HG03103 (cell line): ENCODE results near the gene PHGDH.

Source experiments
- ATAC-seq: cut with Tn5 transposase; IDR thresholded peaks from one replicate; pipeline ENCODE4 v1.9.1; 2021; ENCODE audit warnings: low read depth; ENCODE audit not compliant: unreplicated experiment

The PHGDH gene

DNA sequence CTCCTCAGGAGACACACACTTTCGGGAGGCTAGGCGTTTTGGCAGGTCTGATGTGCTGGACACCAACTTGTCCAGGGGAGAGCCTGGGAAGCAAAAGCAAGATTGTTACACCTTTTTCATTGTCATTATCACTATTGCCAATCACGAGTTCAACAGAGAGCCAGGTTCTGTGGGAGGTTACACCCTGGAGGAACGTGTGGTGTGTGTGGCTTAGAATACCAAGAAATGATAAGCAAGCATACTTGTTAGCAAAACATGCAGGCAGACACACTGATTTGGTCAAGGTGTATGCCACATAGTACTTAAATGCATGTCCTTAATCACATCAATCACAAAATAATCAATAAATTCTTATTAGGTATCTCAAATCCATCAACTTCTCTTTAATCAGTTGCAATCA, 40.9 kb downstream of the PHGDH start:
- no peak for ATAC-seq

DNA sequence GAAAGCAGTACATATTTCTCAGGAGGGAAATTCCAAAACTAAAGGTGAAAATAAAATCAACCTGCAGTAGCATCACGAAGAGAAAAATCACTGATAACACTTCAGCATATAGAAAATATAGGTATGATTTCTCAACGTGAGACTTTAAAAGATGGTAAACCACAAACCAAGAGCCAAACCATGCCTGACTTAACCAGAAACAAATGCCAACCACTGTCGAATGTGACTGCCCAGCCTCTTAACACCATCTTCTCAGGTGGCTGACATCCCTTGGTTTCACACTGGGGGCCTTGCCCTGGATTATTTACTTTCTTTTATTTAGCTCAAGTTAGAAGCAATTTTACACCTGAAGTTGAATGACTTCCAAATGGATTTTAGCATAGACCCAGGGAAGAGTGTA, 46.9 kb downstream of the PHGDH start:
- ATAC-seq = no peak

DNA sequence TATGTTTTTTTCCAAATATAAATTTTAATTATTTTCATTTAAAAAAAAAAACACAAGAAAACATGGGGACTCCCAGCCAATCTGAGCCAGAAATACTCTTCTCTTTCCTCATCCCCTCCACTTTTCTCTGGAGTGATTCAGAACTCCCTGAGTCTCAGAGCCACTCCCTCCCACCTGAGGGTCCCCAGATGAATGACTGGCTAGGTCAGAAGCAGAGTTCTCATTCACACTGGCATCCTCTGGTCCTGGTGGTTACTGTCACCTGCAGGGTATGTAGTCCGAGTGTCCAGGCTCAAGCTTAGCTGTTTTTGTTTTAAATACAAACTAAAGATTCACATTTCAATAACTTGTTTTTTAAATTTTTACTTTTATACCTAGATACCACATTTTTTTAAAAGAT, 50.7 kb downstream of the PHGDH start:
- no peak for ATAC-seq

DNA sequence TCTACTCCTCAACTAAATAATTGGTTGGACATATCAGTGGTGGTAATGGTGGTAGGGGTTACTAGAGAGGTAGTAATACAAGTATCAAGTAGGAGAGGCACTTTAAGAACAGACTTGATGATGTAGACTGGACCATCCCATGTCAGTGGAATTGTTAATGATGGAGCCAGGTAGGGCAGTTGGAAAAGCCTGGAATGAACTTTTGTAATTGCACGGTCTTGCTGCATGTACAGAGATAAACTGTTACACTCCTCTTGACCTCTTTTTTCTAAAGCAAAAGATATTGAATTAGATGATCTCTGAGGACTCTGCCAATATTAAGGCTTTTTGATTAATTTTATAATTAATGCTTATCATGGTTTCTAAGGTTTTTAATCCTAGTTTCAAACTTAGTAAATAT, 51.2 kb downstream of the PHGDH start:
- no peak for ATAC-seq

DNA sequence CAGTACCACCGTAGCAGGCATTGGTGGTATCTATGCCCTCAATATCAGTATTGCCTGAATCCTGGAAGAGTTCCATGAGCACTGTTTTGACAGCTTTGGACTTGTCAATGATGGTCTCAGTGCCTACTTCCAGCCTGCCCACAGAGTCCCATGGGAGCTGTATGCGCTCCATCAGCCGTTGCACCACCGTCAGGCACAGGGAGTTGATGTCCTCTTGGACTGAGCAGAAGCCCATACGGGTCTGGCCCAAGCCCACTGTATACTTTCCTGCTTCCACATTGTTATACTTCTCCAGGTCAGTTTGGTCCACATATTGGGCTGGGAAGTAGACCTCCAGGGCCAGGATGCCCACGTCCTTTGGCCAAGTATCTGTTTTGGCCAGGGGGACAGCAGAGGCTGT, 52.5 kb downstream of the PHGDH start:
- no peak for ATAC-seq

DNA sequence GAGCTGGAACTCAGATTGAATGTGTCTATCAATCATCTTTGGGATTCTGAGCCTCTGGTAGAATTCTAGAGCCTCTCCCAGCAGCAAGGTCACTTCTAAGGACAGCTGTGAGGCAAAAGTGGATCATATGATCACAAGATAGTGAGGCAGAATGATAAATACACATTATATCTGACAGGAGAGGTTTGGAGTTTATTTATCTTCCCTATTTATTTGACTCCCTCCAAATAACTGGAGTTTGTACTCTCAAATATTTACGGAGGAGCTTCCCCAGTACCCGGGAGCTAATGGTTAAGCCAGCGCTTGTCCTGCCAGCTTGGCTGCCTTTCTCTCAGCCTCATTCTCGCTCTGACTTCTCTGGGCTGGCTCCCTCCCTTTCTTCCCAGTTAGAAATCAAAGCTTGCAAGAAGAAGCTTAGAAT, 54.6 kb downstream of the PHGDH start:
- ATAC-seq = no peak

DNA sequence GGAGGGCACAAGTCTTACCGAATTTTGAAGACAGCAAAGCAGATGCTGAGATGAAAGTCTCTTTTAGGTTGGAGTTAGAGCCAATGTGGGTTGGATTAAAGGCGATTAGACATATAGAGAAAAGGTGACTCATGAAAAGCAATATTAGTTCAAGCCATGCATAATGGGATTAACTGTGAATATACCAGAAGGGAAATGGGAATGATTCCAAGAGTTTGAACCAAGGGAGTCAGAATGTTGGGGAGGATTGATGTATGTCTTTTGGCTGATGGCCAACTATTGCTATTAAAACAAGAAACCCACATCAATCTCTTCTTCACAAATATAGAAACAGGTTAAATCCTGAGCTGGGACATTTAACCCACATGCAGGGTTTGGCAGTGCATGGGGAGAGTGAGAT, 55.8 kb downstream of the PHGDH start:
- ATAC-seq = no peak

DNA sequence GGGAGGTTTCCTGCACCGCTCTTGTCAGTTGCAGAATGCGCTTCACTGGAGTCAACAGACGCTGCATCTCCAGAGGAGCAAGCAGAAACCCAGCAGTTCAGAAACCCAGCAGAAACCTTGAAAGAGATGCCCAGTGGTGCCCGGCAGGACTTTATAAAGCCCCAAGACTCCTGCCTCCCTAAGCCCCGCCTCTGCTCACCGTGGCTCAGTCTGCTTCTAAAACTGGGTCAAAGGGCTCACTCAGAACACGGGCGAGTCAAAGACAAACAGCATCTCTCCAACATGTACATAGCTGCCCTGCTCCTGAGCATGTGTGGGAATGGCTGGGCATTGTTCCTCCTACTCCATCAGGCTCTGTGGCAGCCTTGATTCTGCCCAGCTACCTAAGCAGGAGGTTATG, 57.0 kb downstream of the PHGDH start, which contains the start of gene HMGCS2:
TSS of gene HMGCS2 (minus strand) at position 128 of the 400 bp plus-strand sequence. CDS start at position 67, 61 bp downstream.
- ATAC-seq = no peak

DNA sequence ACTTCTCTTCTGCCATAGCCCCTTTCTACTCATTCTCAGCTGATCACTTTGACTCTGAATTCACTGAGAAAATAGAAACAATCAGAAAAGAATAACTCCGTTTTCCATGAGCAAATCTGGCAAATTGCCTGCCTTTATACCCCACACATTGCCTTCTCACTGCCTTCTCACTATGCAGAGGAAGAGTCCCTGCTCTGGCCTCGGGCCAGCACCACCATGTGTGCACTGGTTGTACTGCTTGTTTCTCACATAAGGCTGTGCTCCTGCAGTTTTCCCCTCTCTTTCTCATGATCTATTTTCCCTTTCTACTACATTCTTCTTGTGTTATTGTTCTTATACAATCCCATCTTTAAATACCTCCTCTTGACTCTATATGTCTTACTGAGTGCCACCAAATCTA, 59.3 kb downstream of the PHGDH start:
- ATAC-seq = no peak

DNA sequence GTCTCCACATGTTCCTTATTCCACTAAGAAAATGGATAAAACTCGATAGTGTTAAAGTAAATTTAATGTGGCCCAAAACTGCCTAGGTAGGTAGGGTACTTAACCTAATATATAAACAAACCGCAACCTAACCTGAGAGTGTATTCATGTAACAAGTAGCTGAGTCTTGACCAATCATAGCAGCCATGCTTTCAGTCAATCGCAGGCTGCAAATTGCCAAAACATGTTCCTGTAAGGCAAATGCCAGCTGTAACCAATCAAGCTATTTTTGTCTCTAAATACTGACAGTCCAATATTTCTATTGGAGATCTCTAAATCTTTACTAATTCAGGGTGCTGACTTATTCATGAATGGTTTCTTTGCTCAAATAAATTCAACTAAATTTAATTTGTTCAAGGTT, 60.0 kb downstream of the PHGDH start:
- no peak for ATAC-seq

DNA sequence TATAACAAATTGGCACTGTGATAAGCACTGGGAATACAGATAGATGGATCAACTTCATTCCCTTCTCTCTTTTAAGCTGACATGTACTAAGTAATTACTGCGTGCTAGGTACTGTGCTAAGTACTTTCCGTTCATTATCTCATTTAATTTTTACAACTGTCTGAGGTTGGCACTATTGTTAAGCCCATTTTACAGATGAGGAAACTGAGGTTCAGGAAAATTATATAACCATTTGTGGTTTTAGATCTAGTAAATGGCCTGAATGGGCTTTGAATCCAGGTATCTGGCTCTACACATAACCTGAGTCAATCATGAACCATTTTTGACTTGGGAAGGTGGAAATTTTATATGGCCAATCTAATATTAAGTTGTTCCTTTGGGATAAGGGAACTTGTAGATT, 60.6 kb downstream of the PHGDH start:
- no peak for ATAC-seq

DNA sequence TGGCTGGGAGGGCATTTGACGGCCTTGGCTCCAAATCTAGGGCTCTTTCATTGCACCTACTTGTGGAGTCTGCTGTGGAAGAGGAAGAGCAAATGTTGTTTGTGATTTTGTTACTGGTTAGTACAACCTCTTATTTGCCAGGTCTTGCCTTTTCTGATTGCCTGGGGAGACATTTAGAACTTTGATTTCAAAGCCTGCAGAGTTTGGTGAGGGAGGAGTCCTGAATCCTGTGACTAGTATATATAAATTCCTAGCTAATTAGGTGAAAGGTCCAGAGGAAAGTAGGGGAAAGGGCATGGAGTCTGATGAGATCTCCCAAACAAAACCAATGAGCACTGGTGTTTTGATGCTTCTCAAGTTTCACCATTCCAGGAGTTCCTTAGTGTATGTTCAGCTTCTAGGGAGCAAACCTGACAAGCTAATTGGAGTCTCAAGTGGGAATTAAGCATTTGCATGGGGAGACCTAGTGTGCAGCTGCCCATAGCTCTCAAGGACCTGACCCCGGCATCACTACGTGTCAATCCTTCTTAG, 62.0 kb downstream of the PHGDH start:
- no peak for ATAC-seq

DNA sequence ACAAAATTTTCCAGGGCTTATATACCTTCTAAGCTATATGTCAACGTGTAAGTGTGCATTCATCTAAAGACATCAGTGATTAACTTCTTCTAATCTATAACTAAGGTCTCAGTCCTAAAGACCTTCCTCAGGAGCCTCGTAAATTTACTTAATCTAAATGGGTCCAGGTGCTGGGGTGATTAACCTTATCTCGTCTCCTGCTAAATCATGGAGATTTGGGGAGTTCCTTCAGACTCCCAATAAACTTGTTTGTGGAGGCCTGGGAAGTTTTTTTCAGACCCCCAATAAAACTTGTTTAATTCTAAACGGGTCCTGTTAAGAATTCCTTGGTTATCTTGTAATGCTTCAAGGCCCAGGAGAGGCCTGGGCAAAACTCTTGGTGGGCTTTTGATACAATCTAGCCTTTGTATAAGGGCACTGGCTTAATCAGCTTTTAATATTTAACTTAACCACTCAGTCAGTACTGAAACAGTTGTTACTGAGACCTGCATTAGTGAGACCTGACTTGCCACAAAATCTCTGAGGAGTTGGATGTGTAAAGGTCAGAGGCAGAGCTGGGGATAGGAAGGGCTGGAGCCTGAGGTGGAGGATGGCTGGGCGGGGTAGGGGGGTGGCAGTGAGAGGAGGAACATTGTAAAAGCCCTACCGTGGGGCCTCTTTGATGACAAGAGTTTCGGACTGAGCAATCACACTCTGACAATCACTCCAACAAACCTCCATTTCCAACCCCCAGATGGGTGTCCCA, 63.2 kb downstream of the PHGDH start:
- ATAC-seq = no peak

DNA sequence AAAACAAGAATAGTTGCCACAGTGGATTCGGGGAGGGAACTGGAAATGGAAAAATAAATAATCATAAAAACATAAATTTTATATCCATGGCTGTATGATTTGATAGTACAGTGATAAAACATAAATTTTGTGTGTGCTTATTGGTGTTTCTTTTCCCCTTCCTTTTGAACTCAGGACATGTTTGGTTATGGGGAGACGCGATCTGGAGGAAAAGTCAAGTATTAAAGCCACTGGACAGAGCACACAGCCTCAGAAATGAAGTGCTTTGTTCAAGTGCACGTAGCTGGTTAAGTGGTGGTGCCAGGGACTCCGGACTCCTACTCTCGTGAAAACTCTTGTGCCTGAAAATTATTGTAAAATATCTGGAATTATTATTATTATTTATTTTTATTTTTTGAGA, 66.6 kb downstream of the PHGDH start:
- ATAC-seq = no peak

DNA sequence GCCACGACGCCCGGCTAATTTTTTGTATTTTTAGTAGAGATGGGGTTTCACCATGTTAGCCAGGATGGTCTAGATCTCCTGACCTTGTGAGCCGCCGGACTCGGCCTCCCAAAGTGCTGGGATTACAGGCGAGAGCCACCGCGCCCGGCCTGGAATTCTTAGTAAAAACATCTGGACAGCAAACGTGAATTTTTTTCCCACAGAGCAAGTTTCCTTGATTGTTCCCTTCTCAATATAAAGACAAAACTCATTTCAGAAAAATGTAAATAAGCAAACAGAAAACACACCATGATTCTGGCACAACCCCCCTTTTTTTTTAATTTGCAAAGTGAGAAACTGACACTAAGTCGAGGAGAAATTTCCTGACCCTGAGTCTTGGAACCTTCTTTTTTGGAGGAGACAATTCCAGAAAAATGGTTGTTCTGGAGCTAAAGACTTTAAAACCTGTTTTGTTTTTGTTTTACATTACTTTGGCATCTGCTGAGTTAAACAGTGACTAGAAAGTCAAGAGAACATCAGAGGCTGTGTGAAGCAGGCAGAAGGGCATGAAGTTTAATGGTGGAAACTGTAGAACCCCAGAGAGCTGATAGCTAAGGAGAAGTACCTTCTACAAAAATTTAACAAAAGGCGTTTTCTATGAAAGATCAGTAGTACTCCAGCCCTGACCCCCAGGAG, 67.3 kb downstream of the PHGDH start:
- ATAC-seq = no peak

DNA sequence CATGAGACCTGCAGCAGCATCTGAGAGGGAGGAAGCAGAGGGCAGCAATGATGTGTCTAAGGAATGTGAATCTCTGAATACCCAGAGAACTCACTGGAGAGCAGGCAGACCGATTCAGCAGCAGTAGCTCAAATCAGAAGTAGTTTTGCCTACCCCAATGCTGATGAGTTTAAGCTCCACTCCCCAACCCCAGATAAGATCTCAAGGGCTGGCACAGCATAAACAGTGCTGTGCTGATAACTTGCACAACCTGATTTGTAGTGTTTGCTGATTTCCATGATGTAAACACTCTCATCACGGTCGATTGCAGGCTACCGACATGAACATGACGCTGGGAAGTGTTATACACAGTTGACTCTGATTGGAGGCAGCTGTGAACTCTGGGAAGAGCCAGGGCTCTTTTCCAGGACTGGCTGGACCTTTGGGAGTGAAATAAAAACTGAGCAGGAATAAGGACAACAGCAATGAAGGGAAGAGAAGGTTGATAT, 68.2 kb downstream of the PHGDH start:
- no peak for ATAC-seq

DNA sequence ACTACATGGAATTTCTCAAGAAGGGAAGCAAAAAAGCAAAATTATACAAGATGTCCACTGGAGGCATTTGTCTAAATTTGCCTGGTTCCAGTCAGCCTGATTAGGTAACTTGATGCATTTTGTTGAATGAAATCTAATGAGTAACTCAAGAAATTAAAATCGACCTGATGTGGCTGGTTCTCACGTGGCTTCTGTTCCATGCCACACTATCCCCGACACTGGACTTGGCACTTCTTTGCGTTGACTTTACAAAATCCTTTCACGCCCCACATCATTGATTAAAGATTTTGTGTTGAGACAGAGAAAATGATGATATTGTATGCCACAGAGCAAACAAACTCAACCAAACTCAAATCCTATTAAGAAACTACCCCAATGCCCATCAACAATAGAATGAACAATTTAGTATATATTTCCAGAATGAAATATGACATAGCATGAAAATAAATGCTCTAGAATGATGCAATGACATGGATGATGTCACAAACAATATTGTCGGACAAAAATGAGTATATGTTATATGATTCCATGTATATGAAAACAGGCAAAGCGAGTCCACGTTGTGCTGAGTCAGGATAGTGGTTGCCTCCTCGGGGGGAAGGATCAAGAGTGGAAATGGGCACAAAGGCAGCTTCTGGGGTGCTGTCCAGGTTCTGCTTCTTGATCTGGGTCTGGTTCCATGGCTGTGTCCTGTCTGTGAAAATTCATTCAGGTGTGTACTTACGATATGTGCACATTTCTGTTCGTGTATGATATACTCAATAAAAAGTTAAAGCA, 69.9 kb downstream of the PHGDH start:
- no peak for ATAC-seq

DNA sequence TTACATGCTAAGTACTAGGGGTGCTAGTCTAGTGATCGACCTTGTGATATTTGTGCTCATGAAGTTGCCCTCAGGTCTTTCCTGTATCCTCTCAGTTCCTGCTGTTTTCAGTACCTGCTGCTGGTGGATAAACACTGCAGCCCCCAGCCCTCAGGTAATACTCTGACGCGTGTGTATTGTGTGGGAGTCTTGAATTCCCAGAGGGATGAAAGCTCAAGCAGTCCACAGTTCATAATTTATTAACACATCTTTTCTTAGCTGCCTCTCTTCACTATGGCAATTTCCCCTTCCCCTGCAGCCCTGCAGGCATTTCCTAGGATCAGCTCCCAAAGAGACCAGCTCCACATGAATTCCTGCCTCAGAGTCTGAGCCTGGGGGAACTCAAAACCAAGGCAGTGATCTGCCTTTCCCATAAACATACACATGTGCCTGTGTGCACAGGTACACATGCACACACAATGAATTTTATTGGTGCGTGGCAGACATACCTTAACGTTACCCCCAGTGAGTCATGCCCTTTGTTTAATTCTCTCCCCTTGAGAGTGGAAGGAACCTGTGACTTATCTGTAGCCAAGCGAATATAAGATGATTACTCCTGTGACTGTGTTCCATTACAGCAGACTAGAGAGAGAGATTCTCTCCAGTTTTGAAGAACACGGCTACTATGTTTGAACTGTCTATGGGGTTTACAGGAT, 71.0 kb downstream of the PHGDH start:
- ATAC-seq = no peak

DNA sequence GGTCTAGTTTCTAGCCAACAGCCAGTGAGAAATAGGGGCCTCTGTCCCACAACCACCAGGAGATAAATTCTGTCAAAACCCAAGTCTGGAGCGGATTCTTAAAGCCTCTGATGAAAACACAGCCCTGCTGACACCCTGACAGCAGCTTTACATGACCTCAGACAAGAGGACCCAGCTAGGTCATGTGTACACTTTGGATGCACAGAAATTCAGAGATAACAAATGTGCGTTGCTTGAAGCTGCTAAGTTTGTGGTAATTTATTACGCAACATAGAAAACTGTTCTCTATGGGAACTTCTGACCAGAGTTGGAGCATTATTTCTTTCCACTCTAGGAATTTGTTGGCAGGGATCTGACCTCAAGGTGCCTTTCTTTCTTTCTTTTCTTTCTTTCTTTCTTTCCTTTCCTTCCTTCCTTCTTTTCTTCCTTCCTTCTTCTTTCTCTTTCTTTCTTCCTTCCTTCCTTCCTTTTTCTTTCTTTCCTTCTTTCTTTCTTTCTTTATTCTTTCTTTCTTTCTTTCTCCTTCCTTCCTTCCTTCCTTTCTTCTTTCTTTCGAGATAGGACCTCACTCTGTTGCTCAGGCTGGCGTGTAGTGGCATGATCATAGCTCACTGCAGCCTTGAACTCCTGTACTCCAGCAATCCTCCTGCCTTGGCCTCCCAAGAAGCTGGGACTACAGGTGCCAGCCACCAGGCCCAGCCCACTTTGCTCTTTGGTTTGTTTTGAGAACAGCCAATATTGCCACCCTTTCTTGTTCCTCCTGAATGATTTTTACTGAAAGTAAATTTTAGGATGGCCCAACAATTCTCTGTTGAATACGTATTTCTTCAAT, 71.8 kb downstream of the PHGDH start:
- ATAC-seq = no peak
